Measurements from ENCODE around the gene DNAH14. TPM values are rescaled to one million over a fixed set of nuclear protein-coding genes. Genes with fewer than 3 reads are reported as not detected.

The DNAH14 gene
- polyA plus RNA-seq, 2 of the 4 experiments (the other 2 are of a cell fraction), result 15.9 to 35.8 TPM

- TF ChIP-seq EHF (CRISPR knock-in tag; IDR thresholded peaks at IDR 0.05) (no peak), SREBF2 (IDR thresholded peaks at IDR 0.05) (no peak), TFCP2L1 (CRISPR knock-in tag; IDR thresholded peaks at IDR 0.05) (no peak), HES2 (IDR thresholded peaks at IDR 0.05) (no peak), ZSCAN20 (CRISPR knock-in tag; IDR thresholded peaks at IDR 0.05) (no peak), RFX5 (IDR thresholded peaks at IDR 0.05) (no peak)
These were observed 477.7 kb downstream of the DNAH14 start (continued) for GRCh38 chr1:225406976-225407725.

GRCh38 chr1:225407755-225408154, 478.3 kb downstream of the DNAH14 start:
- TF ChIP-seq HOXB5 (CRISPR knock-in tag; IDR thresholded peaks at IDR 0.05) (no peak), RAD21 (conservative IDR thresholded peaks at IDR 0.05 in 1 of 2, IDR thresholded peaks at IDR 0.05 in 1 of 2) (no peak), CTCF (IDR thresholded peaks at IDR 0.05) (no peak), FOSL2 (IDR thresholded peaks at IDR 0.05) (no peak), FOSL2 (CRISPR knock-in tag; IDR thresholded peaks at IDR 0.05) (no peak), MYC (IDR thresholded peaks at IDR 0.05; ENCODE audit: borderline replicate concordance, low read length) (no peak), POLR2A (IDR thresholded peaks at IDR 0.05; ENCODE audit: low read length) (no peak), POLR2AphosphoS2 (conservative IDR thresholded peaks at IDR 0.05; ENCODE audit: low read length) (no peak)
- 90% methylated on average over 2 of the region's 2 CpGs for WGBS (ENCODE audit: missing lambda C conversion rate)
- DNase-seq (ENCODE audit: low read depth in 1 of 2, low spot score in 1 of 2) (no peak), ATAC-seq (no peak), FAIRE-seq (no peak)
- Histone ChIP-seq H3K4me3 (no peak overlapping the region), H3K27ac (no peak overlapping the region), H3K4me2 (no peak overlapping the region), H3K9me3 (no peaks in the 10 kb centered on the region), H3K4me1 (peaks cover 4% of the 10 kb centered on the region)
- POLR2A ChIA-PET, result no interaction called here
- CTCF ChIA-PET, result interaction anchor here (1.6 kb wide), 1 partner anchor 14 kb away, joined by 3 read pairs; no protein-coding TSS in a partner anchor

GRCh38 chr1:225408249-225408648, 478.8 kb downstream of the DNAH14 start:
- Histone ChIP-seq H3K9me3 (no peaks in the 10 kb centered on the region), H3K4me1 (peaks cover 9% of the 10 kb centered on the region), H3K27ac (no peak overlapping the region), H3K4me2 (no peak overlapping the region), H3K4me3 (no peak overlapping the region)
- FAIRE-seq, result peak; percentile 46
- TF ChIP-seq POLR2AphosphoS2 (conservative IDR thresholded peaks at IDR 0.05; ENCODE audit: low read length) (no peak), HEYL (CRISPR knock-in tag; IDR thresholded peaks at IDR 0.05) (no peak), BCL3 (IDR thresholded peaks at IDR 0.05) (no peak), FOSB (CRISPR knock-in tag; IDR thresholded peaks at IDR 0.05) (no peak), REST (IDR thresholded peaks at IDR 0.05) (no peak), CHD2 (IDR thresholded peaks at IDR 0.05; ENCODE audit: low read length, partially characterized antibody) (no peak), TFCP2L1 (CRISPR knock-in tag; IDR thresholded peaks at IDR 0.05) (no peak), SREBF2 (IDR thresholded peaks at IDR 0.05) (no peak), BHLHE40 (IDR thresholded peaks at IDR 0.05; ENCODE audit: low read depth, low read length) (no peak), PHF8 (IDR thresholded peaks at IDR 0.05; ENCODE audit: borderline replicate concordance, low read depth) (no peak)
- POLR2A ChIA-PET, result no interaction called here
- WGBS (ENCODE audit: missing lambda C conversion rate), result 84% methylated on average over 4 of the region's 4 CpGs
- CTCF ChIA-PET, result interaction anchor here (1.6 kb wide), 1 partner anchor 13 kb away, joined by 3 read pairs; no protein-coding TSS in a partner anchor
- no peak for ATAC-seq
- no peak for DNase-seq (ENCODE audit: low read depth in 1 of 2, low spot score in 1 of 2)

Data from A549 (cell line).